ENCODE results near the gene INS. TPM values are rescaled to one million over a fixed set of nuclear protein-coding genes. Genes with fewer than 3 reads are reported as not detected.

INS gene
- total and polyA plus RNA-seq, 3 experiments from 2014 or later: not detected

- H3K9me3 ChIP-seq (ENCODE audit: low read length): no peaks in the 10 kb centered on the region
- Mint-ChIP-seq H3K9me3 (peaks cover 0 to 2% (median 0%) of the 10 kb centered on the region in 5 donors), H3K4me1 (no peaks in the 10 kb centered on the region), H3K36me3 (no peaks in the 10 kb centered on the region), H3K27me3 (peaks cover 9 to 28% of the 10 kb centered on the region in 2 donors), H3K4me3 (no peak overlapping the region), H3K27ac (no peak overlapping the region)
- H3K27me3 ChIP-seq (ENCODE audit: insufficient read depth, low read length, poor library complexity, severe bottlenecking): peaks cover 4% of the 10 kb centered on the region
- no peaks in the 10 kb centered on the region for H3K36me3 ChIP-seq (ENCODE audit: insufficient read depth, low read length)
- no peaks in the 10 kb centered on the region for H3K4me1 ChIP-seq (ENCODE audit: insufficient read depth, low read length)
- peak in 1 of 5 donors; percentile 26 for DNase-seq
- POLR2A ChIA-PET: no interaction called here
- H3K4me3 ChIP-seq (ENCODE audit: low read length): no peak overlapping the region
- no peak overlapping the region for H3K27ac ChIP-seq (ENCODE audit: low read depth, low read length)
- CTCF ChIA-PET: interaction anchor here (0.7 kb wide), 1 partner anchor 28 kb away, joined by 3 read pairs; no protein-coding TSS in a partner anchor
Measured at GRCh38 chr11:2123628-2123960, 37.4 kb downstream of the INS start.

- H3K27ac Mint-ChIP-seq: no peak overlapping the region
- ChIA-PET CTCF (no interaction called here), POLR2A (no interaction called here)
Measured at GRCh38 chr11:2122907-2123627, 37.9 kb downstream of the INS start.

GRCh38 chr11:2122222-2122906, 38.6 kb downstream of the INS start:
- H3K36me3 ChIP-seq (ENCODE audit: insufficient read depth, low read length): no peaks in the 10 kb centered on the region
- Mint-ChIP-seq H3K9me3 (peaks cover 0 to 2% (median 0%) of the 10 kb centered on the region in 5 donors), H3K27me3 (peaks cover 9 to 33% of the 10 kb centered on the region in 2 donors), H3K4me3 (no peak overlapping the region), H3K4me1 (no peaks in the 10 kb centered on the region), H3K27ac (no peak overlapping the region), H3K36me3 (no peaks in the 10 kb centered on the region)
- no peaks in the 10 kb centered on the region for H3K4me1 ChIP-seq (ENCODE audit: insufficient read depth, low read length)
- peak in 1 of 5 donors; percentile 41 for DNase-seq
- no peak overlapping the region for H3K4me3 ChIP-seq (ENCODE audit: low read length)
- H3K27me3 ChIP-seq (ENCODE audit: insufficient read depth, low read length, poor library complexity, severe bottlenecking): peaks cover 4% of the 10 kb centered on the region
- no peaks in the 10 kb centered on the region for H3K9me3 ChIP-seq (ENCODE audit: low read length)
- CTCF ChIA-PET: no interaction called here
- no peak overlapping the region for H3K27ac ChIP-seq (ENCODE audit: low read depth, low read length)
- POLR2A ChIA-PET: no interaction called here

More at GRCh38 chr11:2122907-2123627, 37.9 kb downstream of the INS start:
- H3K9me3 ChIP-seq (ENCODE audit: low read length): no peaks in the 10 kb centered on the region
- Mint-ChIP-seq H3K27me3 (peaks cover 9 to 33% of the 10 kb centered on the region in 2 donors), H3K4me3 (no peak overlapping the region), H3K9me3 (peaks cover 0 to 2% (median 0%) of the 10 kb centered on the region in 5 donors), H3K4me1 (no peaks in the 10 kb centered on the region), H3K36me3 (no peaks in the 10 kb centered on the region)
- DNase-seq: peak in 1 of 5 donors; percentile 36
- H3K4me3 ChIP-seq (ENCODE audit: low read length): no peak overlapping the region
- H3K36me3 ChIP-seq (ENCODE audit: insufficient read depth, low read length): no peaks in the 10 kb centered on the region
- peaks cover 4% of the 10 kb centered on the region for H3K27me3 ChIP-seq (ENCODE audit: insufficient read depth, low read length, poor library complexity, severe bottlenecking)
- no peak overlapping the region for H3K27ac ChIP-seq (ENCODE audit: low read depth, low read length)
- H3K4me1 ChIP-seq (ENCODE audit: insufficient read depth, low read length): no peaks in the 10 kb centered on the region

DNA sequence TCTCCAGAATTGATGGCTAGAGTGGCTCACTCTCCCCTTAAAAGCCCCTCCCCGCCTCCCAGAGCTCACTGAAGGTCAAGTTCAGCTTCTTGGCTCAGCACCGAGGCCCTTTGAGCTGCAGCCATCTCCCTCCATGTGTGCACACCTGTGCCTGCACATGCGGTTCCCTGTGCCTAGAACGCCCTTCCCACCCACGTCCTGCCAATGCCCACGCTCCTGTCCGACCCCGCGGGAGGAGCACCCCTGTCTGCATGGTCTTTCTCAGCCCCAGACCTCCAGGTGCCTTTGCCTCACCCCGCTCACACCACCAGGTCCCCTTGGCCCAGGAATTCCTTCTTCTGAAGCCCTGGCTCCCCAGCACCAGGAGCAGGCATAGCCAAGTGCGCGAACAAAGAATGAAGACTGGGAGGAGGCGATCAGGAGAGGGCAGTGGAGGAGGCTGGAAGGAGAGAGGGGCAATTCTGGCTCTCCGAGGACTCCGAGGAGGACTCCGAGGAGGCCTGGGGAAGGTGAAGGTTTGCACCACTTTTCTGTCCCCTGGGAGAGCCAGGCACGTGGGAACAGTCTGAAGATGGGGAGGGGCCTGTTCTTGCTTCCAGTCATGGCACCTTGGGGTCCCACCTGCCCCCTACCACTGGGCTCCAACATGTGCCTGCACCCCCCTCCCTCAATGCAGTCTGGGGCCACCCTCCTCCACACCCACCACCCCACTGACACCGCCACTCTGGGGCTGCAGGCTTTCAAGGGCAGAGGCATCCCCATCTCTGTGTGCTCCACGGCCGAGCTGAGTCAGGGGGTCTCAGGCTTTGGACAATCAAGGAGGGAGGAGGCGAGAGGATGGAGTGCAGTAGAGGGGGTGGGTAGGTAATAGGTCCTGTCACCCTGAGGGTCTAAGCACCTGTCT, 39.5 kb downstream of the INS start:
- Histone ChIP-seq H3K36me3 (ENCODE audit: insufficient read depth, low read length) (no peaks in the 10 kb centered on the region), H3K27ac (ENCODE audit: low read depth, low read length) (no peak overlapping the region), H3K4me1 (ENCODE audit: insufficient read depth, low read length) (no peaks in the 10 kb centered on the region), H3K27me3 (ENCODE audit: insufficient read depth, low read length, poor library complexity, severe bottlenecking) (peaks cover 4% of the 10 kb centered on the region), H3K4me3 (ENCODE audit: low read length) (no peak overlapping the region), H3K9me3 (ENCODE audit: low read length) (no peaks in the 10 kb centered on the region)
- peak in 1 of 5 donors; percentile 22 for DNase-seq
- no peaks in the 10 kb centered on the region for H3K36me3 Mint-ChIP-seq
- H3K9me3 Mint-ChIP-seq: peaks cover 0 to 2% (median 0%) of the 10 kb centered on the region in 5 donors
- H3K4me3 Mint-ChIP-seq: no peak overlapping the region
- peaks cover 7 to 34% of the 10 kb centered on the region in 2 donors for H3K27me3 Mint-ChIP-seq
- CTCF ChIA-PET: no interaction called here
- no peak overlapping the region for H3K27ac Mint-ChIP-seq
- POLR2A ChIA-PET: no interaction called here
- H3K4me1 Mint-ChIP-seq: no peaks in the 10 kb centered on the region

DNA sequence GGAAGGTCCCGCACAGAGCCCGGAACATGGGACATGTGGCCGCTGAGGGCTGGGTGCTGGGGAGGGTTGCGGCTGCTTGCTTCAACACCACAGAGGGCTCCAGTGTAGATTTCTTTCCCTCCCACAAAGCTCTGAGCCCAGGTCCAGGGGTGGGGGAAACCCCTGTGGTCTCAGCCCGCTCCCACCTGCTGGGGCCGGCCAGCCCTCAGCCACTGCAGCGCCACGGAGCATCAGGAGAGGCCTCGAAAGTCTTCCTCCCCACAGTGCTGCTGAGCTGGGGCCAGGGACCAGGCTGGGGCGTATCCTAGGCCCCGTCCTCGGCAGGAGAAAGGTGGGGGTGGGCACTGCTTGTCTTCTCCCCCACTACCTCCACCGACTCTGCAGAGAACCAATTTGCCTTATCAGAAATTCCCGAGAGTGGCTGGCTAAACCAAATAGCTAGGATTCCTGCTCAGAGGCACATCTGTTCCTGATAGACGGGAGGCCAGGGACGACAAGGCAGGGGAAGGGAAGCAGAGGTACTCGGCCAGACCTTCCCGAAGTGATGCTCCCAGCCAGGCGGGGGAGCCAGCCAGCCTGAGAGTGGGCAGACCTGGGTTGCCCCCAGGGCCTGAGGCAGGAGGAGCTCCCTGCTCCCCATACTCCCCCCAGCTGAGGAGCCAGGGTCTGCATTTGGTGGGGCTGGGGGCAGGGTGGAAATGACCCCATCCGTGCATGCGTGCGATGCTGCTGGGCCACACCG, 40.5 kb downstream of the INS start:
- H3K27me3 Mint-ChIP-seq: peaks cover 7 to 38% of the 10 kb centered on the region in 2 donors
- no peak overlapping the region for H3K4me3 Mint-ChIP-seq
- H3K4me3 ChIP-seq (ENCODE audit: low read length): no peak overlapping the region
- POLR2A ChIA-PET: no interaction called here
- CTCF ChIA-PET: no interaction called here
- H3K9me3 ChIP-seq (ENCODE audit: low read length): no peaks in the 10 kb centered on the region
- no peaks in the 10 kb centered on the region for H3K36me3 Mint-ChIP-seq
- peaks cover 0 to 4% (median 0%) of the 10 kb centered on the region in 5 donors for H3K9me3 Mint-ChIP-seq
- DNase-seq: peak in 1 of 5 donors; percentile 26
- H3K27ac ChIP-seq (ENCODE audit: low read depth, low read length): no peak overlapping the region
- H3K4me1 ChIP-seq (ENCODE audit: insufficient read depth, low read length): no peaks in the 10 kb centered on the region
- no peak overlapping the region for H3K27ac Mint-ChIP-seq
- H3K36me3 ChIP-seq (ENCODE audit: insufficient read depth, low read length): no peaks in the 10 kb centered on the region
- H3K4me1 Mint-ChIP-seq: no peaks in the 10 kb centered on the region
- peaks cover 4% of the 10 kb centered on the region for H3K27me3 ChIP-seq (ENCODE audit: insufficient read depth, low read length, poor library complexity, severe bottlenecking)

DNA sequence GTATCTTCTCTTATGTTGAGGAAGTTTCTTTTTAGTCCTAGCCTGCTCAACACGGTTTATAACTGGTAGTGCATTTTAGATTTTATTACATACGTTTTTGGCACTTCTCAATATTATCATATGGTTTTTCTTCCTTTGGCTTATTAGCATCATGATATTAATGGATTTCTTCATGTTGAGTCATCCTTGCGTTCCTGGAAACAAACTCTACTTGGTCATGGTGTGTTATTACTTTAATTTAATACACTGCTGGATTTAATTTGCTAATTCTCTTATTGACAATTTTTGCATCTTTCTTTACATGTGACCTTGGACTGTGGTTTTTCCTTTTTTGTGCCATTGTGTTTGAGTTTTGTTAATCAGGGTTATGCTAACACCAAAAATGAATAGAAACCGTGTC, 42.3 kb downstream of the INS start:
- peaks cover 4% of the 10 kb centered on the region for H3K27me3 ChIP-seq (ENCODE audit: insufficient read depth, low read length, poor library complexity, severe bottlenecking)

DNA sequence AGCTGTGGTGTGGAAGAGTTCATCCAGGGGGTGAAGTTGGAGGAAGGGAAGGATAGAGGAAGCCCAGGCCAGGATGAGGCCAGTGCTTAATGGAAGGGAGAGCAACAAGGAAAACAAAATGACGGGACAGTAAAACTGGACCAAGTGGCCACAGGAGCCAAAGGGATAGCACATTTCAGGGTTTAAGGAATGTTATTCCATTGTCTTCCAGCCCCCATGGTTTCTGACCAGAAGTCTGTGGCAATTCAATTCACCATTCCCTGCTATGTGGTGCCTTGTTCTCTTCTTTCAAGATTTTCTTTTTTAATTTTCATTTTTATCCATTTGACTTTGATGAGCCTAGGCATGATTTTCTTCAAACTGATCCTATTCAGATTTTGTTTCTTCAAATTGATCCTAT, 44.3 kb downstream of the INS start:
- CTCF ChIA-PET: no interaction called here
- Mint-ChIP-seq H3K4me1 (no peaks in the 10 kb centered on the region), H3K9me3 (peaks cover 0 to 4% (median 0%) of the 10 kb centered on the region in 5 donors), H3K36me3 (no peaks in the 10 kb centered on the region), H3K27ac (no peak overlapping the region), H3K4me3 (no peak overlapping the region), H3K27me3 (peaks cover 0 to 26% of the 10 kb centered on the region in 2 donors)
- no peak overlapping the region for H3K4me3 ChIP-seq (ENCODE audit: low read length)
- no peaks in the 10 kb centered on the region for H3K9me3 ChIP-seq (ENCODE audit: low read length)
- POLR2A ChIA-PET: no interaction called here
- no peaks in the 10 kb centered on the region for H3K4me1 ChIP-seq (ENCODE audit: insufficient read depth, low read length)
- no peak overlapping the region for H3K27ac ChIP-seq (ENCODE audit: low read depth, low read length)
- H3K36me3 ChIP-seq (ENCODE audit: insufficient read depth, low read length): no peaks in the 10 kb centered on the region
- DNase-seq: no peak
- H3K27me3 ChIP-seq (ENCODE audit: insufficient read depth, low read length, poor library complexity, severe bottlenecking): peaks cover 4% of the 10 kb centered on the region

More for the DNA sequence above, 42.3 kb downstream of the INS start:
- DNase-seq: no peak
- Mint-ChIP-seq H3K27me3 (peaks cover 1 to 29% of the 10 kb centered on the region in 2 donors), H3K9me3 (peaks cover 0 to 4% (median 0%) of the 10 kb centered on the region in 5 donors), H3K4me3 (no peak overlapping the region), H3K36me3 (no peaks in the 10 kb centered on the region), H3K27ac (no peak overlapping the region), H3K4me1 (no peaks in the 10 kb centered on the region)
- CTCF ChIA-PET: no interaction called here
- no peaks in the 10 kb centered on the region for H3K9me3 ChIP-seq (ENCODE audit: low read length)
- H3K4me1 ChIP-seq (ENCODE audit: insufficient read depth, low read length): no peaks in the 10 kb centered on the region
- H3K36me3 ChIP-seq (ENCODE audit: insufficient read depth, low read length): no peaks in the 10 kb centered on the region
- H3K27ac ChIP-seq (ENCODE audit: low read depth, low read length): no peak overlapping the region
- H3K4me3 ChIP-seq (ENCODE audit: low read length): no peak overlapping the region
- POLR2A ChIA-PET: no interaction called here
